ENCODE results near the gene R3HCC1L.
"Not testable (repeated sequence)": the region's sequence is repeated elsewhere in the genome, so short reads cannot be mapped to it uniquely, and the experiment has no call there.

Gene R3HCC1L

GRCh38 chr10:98170249-98171117, 36.0 kb downstream of the R3HCC1L start:
- in situ Hi-C loops (cut with MboI; ENCODE audit: low sequenced_read_pairs), result no loop called here

DNA sequence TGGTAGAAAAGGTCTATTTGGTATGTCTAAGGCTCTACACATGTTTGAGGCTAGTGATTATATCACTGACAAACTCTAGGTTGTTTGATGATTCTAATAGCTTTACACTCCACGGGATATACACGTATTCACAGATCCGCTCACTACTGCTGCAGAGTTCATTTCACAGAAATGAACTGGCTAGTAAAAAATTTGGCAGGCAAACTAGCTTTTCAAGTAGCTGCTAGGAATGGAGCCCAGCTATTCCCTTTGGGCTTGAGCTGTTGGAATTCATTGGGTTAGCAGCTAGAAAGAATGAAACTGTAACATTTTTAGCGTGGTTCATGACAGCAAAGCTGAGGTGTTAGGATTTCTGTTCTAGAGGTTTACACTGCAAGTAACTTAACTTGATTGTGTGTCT, 37.6 kb downstream of the R3HCC1L start:
- in situ Hi-C loops (cut with MboI; ENCODE audit: low sequenced_read_pairs), result no loop called here

DNA sequence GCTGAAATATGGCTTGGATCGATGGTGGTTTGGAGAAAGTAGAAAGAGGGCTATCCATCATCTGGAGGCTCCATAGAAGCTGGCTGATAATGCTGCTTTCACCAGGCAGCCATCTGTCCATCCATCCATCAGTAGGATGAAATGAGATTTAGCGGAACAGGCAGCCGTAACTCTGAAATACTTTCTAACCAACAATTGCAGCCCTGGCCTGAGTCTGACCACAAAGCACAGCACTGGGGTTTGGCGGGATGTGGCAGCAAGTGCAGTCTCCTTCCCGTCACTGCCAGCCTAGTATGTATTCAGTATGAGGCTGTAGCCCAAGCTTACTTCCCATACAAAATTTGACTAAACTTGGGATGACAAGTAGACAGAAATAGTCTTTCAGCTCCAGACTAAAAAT, 38.0 kb downstream of the R3HCC1L start:
- in situ Hi-C loops (cut with MboI; ENCODE audit: low sequenced_read_pairs), result no loop called here

DNA sequence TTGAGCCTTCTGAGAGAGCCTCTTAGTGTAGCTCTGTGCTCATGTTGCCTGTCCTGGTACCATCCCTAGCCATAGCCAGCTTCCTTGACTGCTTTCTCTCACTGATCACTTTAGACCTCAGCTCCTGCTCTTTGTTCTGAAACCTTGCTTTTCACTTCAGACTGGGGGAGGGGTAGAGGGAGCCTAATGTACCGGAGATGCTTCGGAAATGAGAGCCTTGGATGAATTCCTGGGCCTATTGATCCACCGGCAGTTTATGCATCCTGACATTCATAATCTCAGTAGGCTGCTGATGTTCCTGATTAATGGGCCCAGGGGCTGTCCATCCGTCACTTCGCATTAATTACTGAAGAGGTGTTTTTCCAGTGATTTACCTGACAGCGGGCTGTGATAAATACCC, 38.8 kb downstream of the R3HCC1L start:
- in situ Hi-C loops (cut with MboI; ENCODE audit: low sequenced_read_pairs), result no loop called here

DNA sequence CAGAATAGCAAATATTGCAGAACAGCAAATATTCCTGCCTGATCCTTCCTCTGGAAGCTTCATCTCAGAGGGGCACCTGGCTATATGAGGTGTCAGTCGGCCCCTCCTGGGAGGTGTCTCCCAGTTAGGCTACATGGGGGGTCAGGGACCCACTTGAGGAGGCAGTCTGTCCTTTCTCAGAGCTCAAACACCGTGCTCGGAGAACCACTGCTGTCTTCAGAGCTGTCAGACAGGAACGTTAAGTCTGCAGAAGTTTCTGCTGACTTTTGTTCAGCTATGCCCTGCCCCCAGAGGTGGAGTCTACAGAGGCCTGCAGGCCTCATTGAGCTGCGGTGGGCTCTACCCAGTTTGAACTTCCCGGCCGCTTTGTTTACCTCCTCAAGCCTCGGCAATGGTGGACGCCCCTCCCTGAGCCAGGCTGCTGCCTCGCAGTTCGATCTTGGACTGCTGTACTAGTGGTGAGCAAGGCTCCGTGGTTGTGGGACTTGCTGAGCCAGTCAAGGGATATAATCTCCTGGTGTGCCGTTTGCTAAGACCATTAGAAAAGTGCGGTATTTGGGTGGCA, 48.0 kb downstream of the R3HCC1L start:
- in situ Hi-C loops (cut with MboI; ENCODE audit: low sequenced_read_pairs), result not testable (repeated sequence)

DNA sequence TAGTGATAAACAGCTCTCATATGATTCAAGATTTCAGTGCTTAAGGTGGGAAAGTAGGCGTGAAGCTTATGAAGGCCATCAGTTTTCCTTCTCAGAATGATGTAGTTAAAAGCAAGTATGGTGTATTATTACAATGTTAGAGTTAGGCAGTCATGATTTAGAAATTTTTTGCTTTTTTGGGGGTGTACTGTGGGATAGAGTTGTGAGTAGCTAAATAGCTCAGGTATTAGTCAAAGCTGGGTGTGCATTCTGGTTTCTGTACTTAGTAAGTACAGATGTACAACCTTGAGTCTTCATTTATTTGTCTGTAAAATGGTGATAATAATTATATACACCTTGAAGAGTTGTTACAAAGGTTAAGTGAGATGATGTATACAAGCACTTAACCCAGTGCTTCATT, 52.2 kb downstream of the R3HCC1L start:
- in situ Hi-C loops (cut with MboI; ENCODE audit: low sequenced_read_pairs), result no loop called here

GRCh38 chr10:98190773-98191172, 56.3 kb downstream of the R3HCC1L start:
- in situ Hi-C loops (cut with MboI; ENCODE audit: low sequenced_read_pairs), result not testable (repeated sequence)

- in situ Hi-C loops (cut with MboI; ENCODE audit: low sequenced_read_pairs), result no loop called here
Observed at GRCh38 chr10:98193037-98193436, 58.6 kb downstream of the R3HCC1L start.

DNA sequence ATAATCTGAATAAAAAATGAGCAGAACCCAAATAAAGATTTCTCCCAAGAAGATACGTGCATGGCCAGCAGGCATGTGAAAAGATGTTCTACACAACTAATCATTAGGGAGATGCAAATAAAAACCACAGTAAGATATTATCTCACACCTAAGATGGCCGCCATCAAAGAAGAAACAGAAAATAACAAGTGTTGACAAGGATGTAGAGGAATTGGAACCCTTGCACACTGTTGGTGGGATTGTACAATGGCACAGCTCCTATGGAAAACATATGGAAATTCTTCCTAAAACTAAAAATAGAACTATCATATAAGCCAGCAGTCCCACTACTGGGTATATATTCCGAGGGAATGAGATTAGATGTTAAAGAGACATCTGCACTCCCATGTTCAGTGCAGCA, 60.2 kb downstream of the R3HCC1L start:
- in situ Hi-C loops (cut with MboI; ENCODE audit: low sequenced_read_pairs), result no loop called here

- in situ Hi-C loops (cut with MboI; ENCODE audit: low sequenced_read_pairs), result no loop called here
Observed at GRCh38 chr10:98195120-98195519, 60.7 kb downstream of the R3HCC1L start.

DNA sequence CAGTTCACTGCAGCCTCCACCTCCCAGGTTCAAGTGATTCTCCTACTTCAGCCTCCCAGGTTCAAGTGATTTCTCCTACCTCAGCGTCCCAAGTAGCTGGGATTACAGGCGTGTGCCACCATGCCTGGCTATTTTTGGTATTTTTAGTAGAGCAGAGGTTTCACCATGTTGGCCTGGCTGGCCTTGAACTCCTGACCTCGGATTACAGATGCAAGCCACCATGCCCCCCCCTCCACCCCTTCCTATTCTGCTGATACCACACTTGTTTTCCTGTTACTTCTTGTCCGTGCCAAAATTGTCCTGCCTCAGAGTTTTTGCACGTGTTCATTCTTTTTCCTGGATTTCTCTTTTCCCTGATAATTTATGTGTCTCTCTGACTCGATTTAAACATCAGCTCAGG, 62.5 kb downstream of the R3HCC1L start:
- in situ Hi-C loops (cut with MboI; ENCODE audit: low sequenced_read_pairs), result no loop called here

- in situ Hi-C loops (cut with MboI; ENCODE audit: low sequenced_read_pairs), result no loop called here
Observed at GRCh38 chr10:98201760-98202159, 67.3 kb downstream of the R3HCC1L start.

DNA sequence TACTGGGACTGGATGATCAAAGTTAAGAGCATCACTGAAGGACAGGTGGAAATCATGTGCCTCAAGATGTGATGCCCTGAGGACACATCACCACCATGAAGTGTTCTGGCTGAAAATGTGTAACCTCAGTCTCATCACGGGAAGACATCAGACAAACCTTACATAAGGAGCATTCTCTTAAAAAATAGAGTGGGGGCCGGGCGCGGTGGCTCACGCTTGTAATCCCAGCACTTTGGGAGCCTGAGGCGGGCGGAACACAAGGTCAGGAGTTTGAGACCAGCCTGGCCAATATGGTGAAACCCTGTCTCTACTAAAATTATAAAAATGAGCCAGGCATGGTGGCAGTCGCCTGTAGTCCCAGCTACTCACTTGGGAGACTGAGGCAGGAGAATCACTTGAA, 67.9 kb downstream of the R3HCC1L start:
- in situ Hi-C loops (cut with MboI; ENCODE audit: low sequenced_read_pairs), result no loop called here

GRCh38 chr10:98205351-98205750, 70.9 kb downstream of the R3HCC1L start:
- in situ Hi-C loops (cut with MboI; ENCODE audit: low sequenced_read_pairs), result no loop called here

DNA sequence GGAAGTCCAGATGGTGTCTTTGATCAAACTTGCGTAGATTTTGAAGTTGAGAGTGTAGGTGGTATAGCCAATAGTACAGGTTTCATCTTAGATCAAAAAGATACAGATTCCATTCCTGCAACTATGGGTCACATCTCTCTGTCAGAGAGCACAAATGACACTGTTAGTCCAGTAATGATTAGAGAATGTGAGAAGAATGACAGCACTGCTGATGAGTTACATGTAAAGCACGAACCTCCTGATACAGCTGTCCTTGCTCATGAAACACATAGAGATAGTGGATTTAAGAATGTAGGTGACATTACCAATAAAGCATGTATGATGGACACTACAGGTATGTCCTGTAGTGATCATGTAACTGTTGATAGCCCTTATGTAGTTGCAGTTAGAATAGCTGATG, 74.5 kb downstream of the R3HCC1L start:
- in situ Hi-C loops (cut with MboI; ENCODE audit: low sequenced_read_pairs), result no loop called here

DNA sequence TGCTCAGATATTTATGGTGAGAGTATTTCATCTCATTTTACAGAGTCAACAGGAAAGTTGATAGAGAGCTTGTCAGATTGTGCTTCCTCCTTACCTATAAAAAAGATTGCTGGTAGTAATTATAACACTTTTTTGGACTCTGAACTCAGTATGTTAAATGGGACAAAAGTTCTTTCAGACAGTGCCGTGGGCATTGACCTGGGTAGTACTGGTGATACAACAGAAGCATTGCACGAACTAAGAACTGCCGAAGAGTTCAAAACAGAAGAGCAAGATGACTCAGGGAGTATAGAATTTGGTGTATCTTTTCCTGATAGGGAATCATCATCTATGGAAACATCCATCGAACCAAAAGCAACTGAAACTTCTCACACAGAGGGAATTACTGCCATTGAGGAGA, 75.0 kb downstream of the R3HCC1L start:
- in situ Hi-C loops (cut with MboI; ENCODE audit: low sequenced_read_pairs), result no loop called here

DNA sequence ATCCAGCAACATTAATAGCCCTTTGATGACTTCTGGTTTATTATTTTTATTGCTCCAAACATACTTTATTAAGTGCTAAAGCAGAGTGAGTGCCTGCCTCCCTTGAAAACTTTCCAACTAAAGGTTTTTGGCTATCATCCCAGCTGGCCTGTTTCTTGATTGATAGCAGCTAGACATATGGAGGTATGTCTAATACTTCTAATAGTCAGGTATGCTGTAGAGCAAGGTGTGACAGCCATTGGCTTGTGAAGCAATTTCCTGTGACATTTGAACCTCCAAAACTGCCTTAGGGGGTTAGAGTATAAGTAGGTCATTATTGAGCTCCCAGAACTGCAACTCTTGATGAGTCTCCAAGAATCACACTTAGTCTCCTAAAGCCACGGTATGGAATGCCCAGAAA, 77.7 kb downstream of the R3HCC1L start:
- in situ Hi-C loops (cut with MboI; ENCODE audit: low sequenced_read_pairs), result no loop called here

- in situ Hi-C loops (cut with MboI; ENCODE audit: low sequenced_read_pairs), result no loop called here
Observed at GRCh38 chr10:98213740-98214139, 79.3 kb downstream of the R3HCC1L start.

- in situ Hi-C loops (cut with MboI; ENCODE audit: low sequenced_read_pairs), result no loop called here
Observed at GRCh38 chr10:98215373-98215772, 80.9 kb downstream of the R3HCC1L start.

DNA sequence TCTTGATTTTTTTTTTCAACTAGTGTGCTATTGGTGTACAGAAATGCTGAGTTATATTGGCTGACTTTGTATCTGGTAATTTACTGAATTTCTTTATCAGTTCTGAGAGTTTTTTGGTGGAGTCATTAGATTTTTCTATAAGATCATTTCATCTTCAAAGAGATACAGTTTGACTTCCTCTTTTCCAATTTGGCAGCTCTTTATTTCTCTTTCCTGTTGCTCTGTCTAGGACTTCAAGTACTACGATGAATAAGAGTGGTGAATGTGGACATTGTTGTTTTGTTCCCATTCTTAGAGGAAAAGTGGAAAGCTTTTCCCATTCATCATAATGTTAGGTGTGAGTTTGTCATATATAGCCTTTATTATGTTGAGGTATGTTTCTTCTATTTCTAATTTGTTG, 83.3 kb downstream of the R3HCC1L start:
- in situ Hi-C loops (cut with MboI; ENCODE audit: low sequenced_read_pairs), result no loop called here

DNA sequence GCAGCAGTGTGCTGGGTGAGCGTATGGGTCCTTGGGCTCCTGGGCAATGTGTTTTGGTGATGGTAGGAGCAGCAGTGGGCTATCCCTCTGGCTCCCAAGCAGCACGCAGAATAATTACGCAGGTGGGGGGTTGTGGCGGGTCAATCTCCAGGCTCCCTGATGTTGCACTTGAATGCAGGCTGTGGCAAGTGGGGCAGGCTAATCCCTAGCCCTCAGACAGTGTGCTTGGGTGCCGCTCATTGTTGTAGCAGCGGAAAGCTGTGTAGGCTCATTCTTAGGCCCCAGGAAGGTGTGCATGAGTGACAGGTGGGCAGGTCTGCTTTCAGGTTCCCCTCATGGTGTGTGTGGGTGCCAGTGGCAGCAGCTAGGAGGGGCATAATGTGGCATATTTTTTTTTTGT, 89.4 kb downstream of the R3HCC1L start:
- in situ Hi-C loops (cut with MboI; ENCODE audit: low sequenced_read_pairs), result no loop called here

DNA sequence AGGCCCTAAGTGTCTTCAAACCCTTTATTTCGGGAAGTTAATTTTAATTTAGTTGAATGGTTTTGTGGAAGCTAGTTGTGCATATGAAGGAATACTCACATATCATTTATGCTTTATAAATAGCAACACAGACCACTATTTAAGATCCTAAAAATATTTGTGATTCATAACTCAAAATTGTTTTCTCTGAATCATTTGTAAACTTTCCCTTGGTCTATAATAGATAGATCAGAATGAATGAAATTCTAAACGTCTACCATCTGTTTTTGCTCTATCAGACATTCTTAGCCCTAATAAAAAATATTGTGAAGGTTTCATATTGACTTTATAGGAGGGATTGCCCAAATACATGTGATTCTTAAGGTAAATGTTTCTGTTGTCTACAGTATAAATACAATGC, 90.1 kb downstream of the R3HCC1L start:
- in situ Hi-C loops (cut with MboI; ENCODE audit: low sequenced_read_pairs), result no loop called here

DNA sequence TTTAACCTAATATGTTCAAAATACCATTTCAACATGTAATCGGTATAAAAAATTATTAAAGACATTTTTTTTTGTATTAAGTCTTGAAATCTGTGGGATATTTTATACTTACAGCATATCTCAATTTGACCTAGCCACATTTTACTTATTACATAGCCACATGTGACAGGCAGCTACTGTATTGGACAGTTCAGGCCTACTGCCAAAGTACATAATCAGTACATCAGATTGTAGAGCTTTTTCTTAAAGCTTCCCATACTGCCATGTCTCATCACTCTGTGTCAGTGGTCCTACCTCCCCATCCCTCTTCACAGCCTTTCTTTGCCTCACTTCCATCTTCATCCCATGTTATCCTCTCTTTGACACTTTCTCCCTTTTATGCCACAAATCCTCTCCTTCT, 90.5 kb downstream of the R3HCC1L start:
- in situ Hi-C loops (cut with MboI; ENCODE audit: low sequenced_read_pairs), result no loop called here
